Measurements from ENCODE around the gene CRIM1. TPM values are rescaled to one million over a fixed set of nuclear protein-coding genes. Genes with fewer than 3 reads are reported as not detected.

Gene CRIM1
- total and polyA plus RNA-seq, 2 of the 8 experiments (the other 6 are each of a cell fraction or from before 2014, with no cell fraction given) = 9.4 to 28.4 TPM

DNA sequence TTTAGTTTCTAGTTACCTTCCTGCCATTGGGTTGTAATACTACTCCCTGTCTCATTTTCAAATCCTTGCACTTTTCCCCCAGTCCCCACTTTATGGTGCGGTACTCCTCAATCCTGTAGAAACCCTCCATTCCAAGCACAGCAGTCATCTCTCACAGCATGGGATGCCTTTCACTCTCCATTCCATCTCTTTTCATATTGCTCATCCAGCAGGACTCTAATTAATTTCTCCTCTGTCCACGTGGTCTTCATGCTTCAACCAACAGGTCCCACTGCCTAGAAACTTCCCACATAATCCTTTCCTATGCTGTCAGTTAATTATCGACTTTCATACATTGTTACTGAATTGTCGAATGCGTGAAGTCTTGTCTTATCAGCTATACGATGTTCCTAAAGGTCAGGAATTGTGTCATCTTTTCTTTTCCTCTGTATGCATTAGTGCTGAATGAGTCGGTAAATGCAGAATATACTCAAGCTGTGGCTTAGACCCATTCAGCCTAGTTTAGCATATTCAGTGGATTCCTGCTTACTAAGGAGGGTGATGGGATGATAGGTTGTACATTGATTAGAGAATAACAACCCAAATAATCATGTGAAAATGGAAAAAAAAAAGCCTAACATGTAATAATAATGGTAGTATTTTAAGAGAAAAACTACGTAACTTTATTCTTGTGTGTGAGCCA, 89.7 kb downstream of the CRIM1 start:
- Histone ChIP-seq H3K56ac (replicated peaks; ENCODE audit: insufficient read length, low read depth, low read length) (no peak overlapping the region), H3K4me2 (ENCODE audit: insufficient read depth in 1 of 2, low read depth in 2 of 2, low read length in 2 of 2) (no peak overlapping the region), H3K79me1 (ENCODE audit: low read depth, low read length) (no peaks in the 10 kb centered on the region; the same call in 1 of the 2 replicates), H3K14ac (ENCODE audit: insufficient read length) (no peak overlapping the region), H3K23ac (ENCODE audit: insufficient read length) (no peak overlapping the region), H2AK5ac (ENCODE audit: low read depth, low read length) (no peak overlapping the region), H4K91ac (replicated peaks; ENCODE audit: insufficient read length, low read length) (no peak overlapping the region), H3K9me3 (ENCODE audit: insufficient read depth in 2 of 2, low read depth in 1 of 2, low read length in 1 of 2) (no peaks in the 10 kb centered on the region), H2BK5ac (ENCODE audit: low read depth, low read length) (no peak overlapping the region), H3K27me3 (replicated peaks in 1 of 4; ENCODE audit: control insufficient read depth in 3 of 4, extremely low read depth in 1 of 4, insufficient read depth in 3 of 4, low read length in 3 of 4) (no peaks in the 10 kb centered on the region), H3K27ac (ENCODE audit: low read depth, low read length) (no peak overlapping the region), H2BK15ac (ENCODE audit: low read length) (no peak overlapping the region), H4K20me1 (replicated peaks in 1 of 2; ENCODE audit: control insufficient read depth in 1 of 2, insufficient read depth in 2 of 2, low read length in 2 of 2) (peaks cover 0 to 1% of the 10 kb centered on the region in 2 experiments), H3K23me2 (ENCODE audit: low read depth, low read length) (no peaks in the 10 kb centered on the region), H2AFZ (ENCODE audit: low read length) (no peak overlapping the region), H2BK20ac (ENCODE audit: low read length) (no peak overlapping the region), H3K18ac (ENCODE audit: extremely low read depth, low read length) (no peak overlapping the region), H3K79me2 (ENCODE audit: control insufficient read depth in 1 of 2, insufficient read depth in 2 of 2, low read length in 2 of 2) (peaks cover 0 to 2% of the 10 kb centered on the region in 2 experiments; a peak in 1 of 4 replicates), H3K36me3 (ENCODE audit: control insufficient read depth in 2 of 4, insufficient read depth in 4 of 4, low read length in 3 of 4) (peaks cover 5 to 46% (median 29%) of the 10 kb centered on the region in 4 experiments; a peak in 7 of 8 replicates), H2BK12ac (ENCODE audit: low read depth, low read length) (no peak overlapping the region), H3K9ac (replicated peaks in 1 of 4; ENCODE audit: extremely low read depth in 1 of 4, low read depth in 3 of 4, low read length in 3 of 4) (no peak overlapping the region; a peak in 1 of 7 replicates), H3K4me3 (ENCODE audit: extremely low read depth in 1 of 4, insufficient read depth in 2 of 4, low read depth in 3 of 4, low read length in 4 of 4) (no peak overlapping the region), H3K4me1 (replicated peaks in 1 of 4; ENCODE audit: control insufficient read depth in 3 of 4, insufficient read depth in 4 of 4, low read length in 3 of 4) (no peaks in the 10 kb centered on the region), H4K8ac (ENCODE audit: extremely low read depth, insufficient read depth, low read length) (no peak overlapping the region), H3K4ac (replicated peaks; ENCODE audit: insufficient read length, low read depth, low read length) (no peak overlapping the region), H4K5ac (ENCODE audit: insufficient read length, low read depth, low read length) (no peak overlapping the region), H2BK120ac (replicated peaks; ENCODE audit: low read depth, low read length) (no peak overlapping the region)
- POLR2A ChIA-PET (ENCODE audit: partially characterized antibody) = no interaction called here
- TF ChIP-seq RFX5 (IDR thresholded peaks at IDR 0.05; ENCODE audit: borderline replicate concordance, low read depth, low read length) (no peak), EZH2 (IDR thresholded peaks at IDR 0.05; ENCODE audit: low read depth, low read length, severe bottlenecking) (no peak), CHD1 (IDR thresholded peaks at IDR 0.05; ENCODE audit: low read depth, low read length) (no peak), EGR1 (IDR thresholded peaks at IDR 0.05; ENCODE audit: borderline replicate concordance, low read depth, low read length) (no peak), SUZ12 (IDR thresholded peaks at IDR 0.05; ENCODE audit: low read length) (no peak), SRF (IDR thresholded peaks at IDR 0.05; ENCODE audit: low read depth, low read length) (no peak)
- DNase-seq (ENCODE audit: low read depth in 1 of 2, low spot score in 2 of 2) = no peak
- no peak for FAIRE-seq
- CTCF ChIA-PET (ENCODE audit: partially characterized antibody) = interaction anchor here (0.6 to 1.9 kb wide), 3 partner anchors 14 to 62 kb away, joined by 3 to 10 read pairs (median 3); no protein-coding TSS in a partner anchor
- 83% methylated on average over 8 of the region's 8 CpGs; no CpG with 5 or more reads in 1 of the 2 experiments for WGBS, 2 experiments (ENCODE audit: extremely low coverage in 1 of 2, insufficient coverage in 1 of 2, insufficient read length in 1 of 2, insufficient replicate concordance in 2 of 2, low coverage in 1 of 2, low lambda C conversion rate in 2 of 2, missing lambda C conversion rate in 1 of 2)
